ENCODE results near the gene CFAP65.

Gene CFAP65

GRCh38 chr2:218993345-218994315 is 47.7 kb downstream of the CFAP65 start, which contains the start of gene CRYBA2:
TSS of gene CRYBA2 (minus strand) at chr2:218993422. CDS start at chr2:218993176, 246 bp downstream.
- no peak within 1 kb of the TSS for H3K4me3 ChIP-seq (ENCODE audit: low read depth, low read length)

- no peak overlapping the region for H3K4me3 ChIP-seq (ENCODE audit: low read depth, low read length)
Observed at GRCh38 chr2:218992703-218993344, 48.5 kb downstream of the CFAP65 start.

DNA sequence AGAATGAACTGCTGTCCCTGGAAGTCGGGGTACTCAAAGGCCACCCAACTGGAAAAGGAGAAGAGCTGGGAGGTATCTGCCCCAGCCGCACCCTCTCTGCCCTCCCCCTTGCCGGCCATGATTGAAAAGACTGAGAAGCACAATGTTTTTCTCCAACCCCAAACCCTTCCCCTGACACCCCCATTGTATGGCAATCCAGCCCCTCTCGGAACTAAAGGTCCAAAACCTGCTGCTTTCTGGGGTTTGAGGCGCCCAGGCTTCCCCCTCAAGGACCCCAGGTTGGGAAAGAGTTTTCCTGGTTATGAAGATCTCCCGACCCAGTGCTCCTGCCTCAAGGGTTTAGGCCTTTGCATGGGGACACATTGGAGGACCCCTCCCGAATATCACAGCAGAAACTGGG is 49.1 kb downstream of the CFAP65 start:
- H3K4me3 ChIP-seq (ENCODE audit: low read depth, low read length): no peak overlapping the region

GRCh38 chr2:218991674-218992168 is 49.6 kb downstream of the CFAP65 start:
- no peak overlapping the region for H3K4me3 ChIP-seq (ENCODE audit: low read depth, low read length)

DNA sequence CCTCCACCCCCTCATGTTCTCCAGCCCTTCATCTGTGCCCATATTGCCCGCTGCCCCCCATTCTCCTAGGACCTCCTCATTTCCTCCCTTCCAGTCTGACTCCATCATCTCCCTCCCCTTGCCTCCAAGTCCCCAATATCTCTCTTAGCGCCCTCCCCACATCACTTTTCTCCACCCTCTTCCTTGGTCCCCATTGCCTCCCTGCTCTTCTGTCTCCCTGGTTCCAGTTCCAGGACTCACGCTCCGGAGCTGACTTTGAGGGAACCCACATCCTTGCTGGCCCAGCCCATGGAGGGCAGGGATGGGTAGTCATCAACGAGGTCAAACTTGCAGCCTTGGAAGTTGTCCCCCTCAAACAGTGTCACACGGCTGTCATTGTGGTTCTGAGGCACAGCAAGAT is 50.7 kb downstream of the CFAP65 start:
- H3K4me3 ChIP-seq (ENCODE audit: low read depth, low read length): no peak overlapping the region

- H3K4me3 ChIP-seq (ENCODE audit: low read depth, low read length): no peak overlapping the region
Observed at GRCh38 chr2:218990052-218990451, 51.3 kb downstream of the CFAP65 start.

GRCh38 chr2:218988650-218989049 is 52.7 kb downstream of the CFAP65 start:
- no peak overlapping the region for H3K4me3 ChIP-seq (ENCODE audit: low read depth, low read length)

GRCh38 chr2:218988164-218988563 is 53.2 kb downstream of the CFAP65 start:
- no peak overlapping the region for H3K4me3 ChIP-seq (ENCODE audit: low read depth, low read length)

DNA sequence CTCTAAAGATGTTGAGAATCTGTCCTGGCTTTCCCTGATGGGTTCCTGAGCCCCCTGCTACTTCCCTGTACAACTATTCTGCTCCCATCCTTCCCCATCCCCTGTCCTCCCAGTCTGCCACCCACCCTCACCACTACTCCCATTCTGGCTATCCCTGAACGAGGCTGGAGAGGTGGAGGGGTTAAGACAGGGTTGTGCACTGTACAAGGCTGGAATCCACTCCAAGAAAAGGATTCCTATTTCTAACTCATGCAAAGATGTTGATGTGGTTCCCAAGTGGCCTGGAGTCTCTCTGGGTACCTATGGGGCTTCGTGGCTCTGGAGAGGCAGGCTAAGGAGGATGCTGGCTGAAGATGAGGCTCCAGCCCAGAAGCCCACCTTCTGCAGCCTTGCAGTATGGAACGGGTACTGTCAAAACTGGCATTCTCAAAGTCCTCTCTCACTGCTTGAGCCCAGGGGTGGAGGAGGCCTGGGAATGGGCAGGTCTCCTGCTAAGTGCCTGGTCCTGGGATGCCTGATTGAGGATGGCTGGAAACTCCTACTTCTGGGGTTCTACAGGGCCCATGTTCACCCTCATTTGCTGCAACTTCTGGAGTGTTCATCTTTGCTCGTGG is 55.1 kb downstream of the CFAP65 start:
- H3K4me3 ChIP-seq (ENCODE audit: low read depth, low read length): no peak overlapping the region

DNA sequence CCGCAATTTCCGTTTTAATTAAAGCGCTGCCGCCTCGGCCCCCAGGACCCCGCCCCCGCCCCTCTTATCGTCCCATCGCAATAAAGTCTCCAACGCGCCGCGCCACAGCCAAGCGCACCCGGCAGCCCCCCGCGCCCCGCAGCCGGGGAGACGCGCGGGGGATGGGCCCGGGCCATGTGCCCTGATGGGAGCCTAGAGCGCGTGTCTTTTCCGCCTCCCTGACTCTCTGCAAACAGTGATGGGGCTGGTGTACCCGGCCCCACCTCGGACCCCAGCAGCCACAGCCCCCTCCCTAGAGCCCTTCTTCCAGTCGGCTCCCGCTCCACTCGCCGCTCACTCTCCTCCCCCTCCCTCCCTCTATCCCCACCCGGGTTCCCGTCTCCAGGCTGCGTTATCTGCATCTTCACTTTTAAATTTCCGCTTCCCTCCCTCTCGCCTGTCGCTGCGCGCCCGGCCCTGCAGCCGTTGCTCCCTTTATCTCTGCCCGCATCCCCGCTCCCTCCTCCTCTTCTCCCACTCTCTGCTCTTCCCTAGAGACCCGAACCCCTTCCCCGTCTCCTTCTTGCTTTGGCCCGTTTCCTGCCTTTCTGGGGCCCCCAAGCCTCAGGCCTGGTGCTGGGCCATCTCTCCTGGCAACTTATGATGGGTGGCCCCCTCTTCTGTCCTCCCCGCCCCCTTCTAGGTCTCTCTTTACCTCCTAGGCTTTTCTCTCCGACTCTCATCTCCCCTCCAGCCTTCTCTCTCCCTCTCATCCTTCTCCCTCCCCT is 55.8 kb downstream of the CFAP65 start:
- no peak overlapping the region for H3K4me3 ChIP-seq (ENCODE audit: low read depth, low read length)

- H3K4me3 ChIP-seq (ENCODE audit: low read depth, low read length): no peak within 1 kb of the TSS
Observed at GRCh38 chr2:218985021-218985324, 56.3 kb downstream of the CFAP65 start, which contains the start of gene FEV. TSS of gene FEV (minus strand) at chr2:218985184. CDS start at chr2:218985075, 109 bp downstream.

- H3K4me3 ChIP-seq (ENCODE audit: low read depth, low read length): no peak overlapping the region
Observed at GRCh38 chr2:218984239-218985020, 56.9 kb downstream of the CFAP65 start.

- no peak overlapping the region for H3K4me3 ChIP-seq (ENCODE audit: low read depth, low read length)
Observed at GRCh38 chr2:218983934-218984238, 57.4 kb downstream of the CFAP65 start.

DNA sequence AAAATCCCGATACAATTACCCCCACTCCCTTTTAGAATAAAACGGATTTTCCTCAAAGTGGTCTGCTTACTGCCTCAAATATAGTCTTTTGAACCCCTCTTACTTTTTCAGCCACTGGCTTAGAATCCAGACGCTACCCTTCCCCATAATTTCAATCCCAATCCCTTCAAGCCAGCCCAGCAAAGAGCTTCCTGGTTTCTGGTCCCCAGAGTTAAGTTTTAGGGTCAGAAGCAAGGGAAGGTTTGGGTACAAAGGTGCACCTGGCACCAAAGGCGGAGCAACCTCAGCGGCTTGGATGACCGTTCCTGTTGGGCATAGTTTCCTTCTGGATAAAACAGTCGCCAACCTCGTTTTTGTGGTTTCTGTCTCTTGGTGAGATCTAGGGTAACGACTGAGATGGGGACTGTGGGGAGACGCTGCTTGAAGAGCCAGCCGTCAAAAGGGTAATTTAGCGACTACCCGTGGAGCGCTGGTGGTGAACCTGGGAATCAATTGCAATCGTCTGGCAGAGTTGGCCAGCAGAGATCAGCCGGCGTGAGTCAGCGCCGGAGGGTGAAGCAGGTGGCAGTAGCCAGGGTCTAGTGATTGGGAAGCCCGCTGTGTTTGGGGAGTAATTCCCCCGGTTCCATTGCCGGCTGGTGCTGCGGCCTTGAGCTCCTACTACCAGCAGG is 57.9 kb downstream of the CFAP65 start:
- H3K4me3 ChIP-seq (ENCODE audit: low read depth, low read length): no peak overlapping the region

DNA sequence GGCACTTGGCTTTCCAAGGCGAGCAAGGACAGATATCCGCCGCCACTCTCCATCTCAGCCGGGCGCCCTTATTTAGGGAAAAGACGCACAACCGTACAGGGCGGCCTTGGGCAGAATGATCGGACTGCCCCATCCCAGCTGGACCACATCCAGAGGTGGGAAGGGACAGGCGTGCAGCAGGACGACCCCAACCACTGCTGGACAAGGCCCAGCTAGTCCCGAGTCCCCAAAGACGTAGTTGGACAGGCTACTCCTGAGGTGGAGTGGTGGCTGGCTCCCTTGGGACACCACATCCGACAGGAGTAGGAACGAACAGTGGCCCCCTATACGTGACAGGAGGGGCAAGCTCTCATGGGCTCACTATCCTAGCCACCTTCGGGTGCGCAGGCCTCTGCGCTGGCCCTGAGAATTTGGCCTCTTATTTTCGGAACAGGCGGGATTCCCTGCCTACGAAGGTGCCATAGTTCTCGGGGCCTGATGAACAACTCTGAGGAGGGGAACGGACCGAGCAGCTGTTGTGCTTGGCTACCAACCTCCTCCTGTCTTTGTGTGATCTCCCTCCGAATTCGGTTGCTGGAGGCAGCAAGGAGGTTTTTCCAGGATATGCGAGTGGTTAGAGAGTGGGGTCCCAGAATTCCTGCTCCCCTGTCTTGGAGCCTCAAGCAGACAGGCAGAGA is 58.6 kb downstream of the CFAP65 start:
- no peak overlapping the region for H3K4me3 ChIP-seq (ENCODE audit: low read depth, low read length)

DNA sequence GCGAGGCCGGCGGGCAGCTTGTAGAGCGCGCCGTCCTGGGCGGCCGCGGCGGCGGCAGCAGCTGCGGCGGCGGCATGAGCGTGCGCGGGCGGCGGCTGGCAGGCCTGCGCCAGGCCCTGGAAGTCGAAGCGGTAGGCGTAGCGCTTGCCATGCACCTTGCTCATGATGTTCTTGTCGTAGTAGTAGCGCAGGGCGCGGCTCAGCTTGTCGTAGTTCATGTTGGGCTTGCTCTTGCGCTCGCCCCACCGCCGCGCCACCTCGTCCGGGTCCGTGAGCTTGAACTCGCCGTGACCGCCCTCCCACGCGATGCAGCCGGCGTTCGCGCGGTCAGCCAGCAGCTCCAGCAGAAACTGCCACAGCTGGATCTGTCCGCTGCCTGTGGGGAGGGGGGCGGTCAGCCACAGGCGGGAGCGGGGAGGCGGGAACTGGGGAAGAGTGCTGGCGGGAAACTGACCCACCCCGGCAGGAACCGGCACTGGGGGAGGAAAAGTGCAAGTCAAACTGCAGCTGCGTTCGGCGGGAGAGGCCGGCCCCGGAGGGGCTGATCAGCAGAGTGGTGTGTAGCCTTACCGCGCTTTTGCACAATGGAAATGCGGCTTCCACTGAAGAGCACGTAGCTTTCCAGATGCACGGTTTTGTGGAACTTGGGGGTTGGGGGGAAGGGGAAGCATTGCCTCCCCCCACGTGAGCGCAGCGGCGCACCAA is 59.3 kb downstream of the CFAP65 start:
- H3K4me3 ChIP-seq (ENCODE audit: low read depth, low read length): no peak overlapping the region

DNA sequence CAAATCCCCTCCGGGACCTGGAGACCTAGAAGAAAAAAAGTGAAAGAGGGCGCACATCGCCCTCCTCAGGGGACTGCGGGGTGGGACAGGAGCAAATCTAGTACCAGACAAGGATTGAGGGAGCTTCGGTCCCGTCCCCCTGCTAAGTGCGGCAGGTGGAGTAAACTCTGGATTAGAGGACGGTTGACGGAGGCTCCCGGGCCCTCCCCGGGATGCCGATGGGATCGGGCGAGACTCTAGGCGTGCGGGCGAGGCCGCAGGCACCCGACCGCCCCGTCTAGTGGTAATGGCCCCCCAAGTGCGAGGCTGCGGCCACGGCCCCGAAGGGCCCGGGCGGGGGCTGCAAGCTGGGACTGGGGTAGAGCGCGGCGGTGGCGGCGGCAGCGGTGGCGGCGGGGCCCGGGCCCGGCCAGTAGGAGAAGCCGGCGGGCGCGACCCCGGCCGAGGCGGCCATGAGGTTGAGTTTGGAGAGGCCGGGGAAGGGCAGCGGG is 59.9 kb downstream of the CFAP65 start:
- H3K4me3 ChIP-seq (ENCODE audit: low read depth, low read length): no peak overlapping the region

DNA sequence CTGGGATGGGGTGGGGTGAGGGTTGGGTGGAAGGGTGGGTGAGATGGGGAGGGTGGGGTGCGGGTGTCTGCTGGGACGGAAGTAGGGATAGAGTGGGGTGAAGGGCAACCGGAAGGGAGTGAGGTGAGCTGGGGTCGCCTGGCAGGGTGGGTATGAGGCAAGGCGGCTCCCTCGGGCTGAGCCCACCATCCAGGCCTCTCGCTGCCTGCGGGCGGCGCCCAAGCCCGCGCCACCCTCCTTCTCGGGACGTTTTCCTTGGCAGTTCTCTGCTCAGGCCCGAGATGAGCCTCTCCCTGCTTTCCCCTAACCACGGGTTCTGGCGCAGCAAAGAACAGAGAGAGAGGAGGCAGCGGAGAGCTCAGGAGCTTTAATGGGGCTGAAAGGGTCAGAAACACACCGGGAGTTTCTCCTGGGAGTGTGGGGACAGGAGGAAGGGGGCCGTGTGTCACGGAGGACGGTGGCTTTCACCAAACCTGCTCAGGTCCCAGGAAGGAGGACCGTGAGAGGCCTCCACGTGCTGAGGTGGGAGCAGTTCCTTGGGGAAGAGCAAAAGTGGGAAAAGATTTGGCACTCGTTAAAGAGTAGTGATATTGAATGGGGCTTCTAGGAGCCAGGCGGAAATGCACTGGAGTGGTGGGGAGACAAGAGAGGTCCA is 60.5 kb downstream of the CFAP65 start:
- H3K4me3 ChIP-seq (ENCODE audit: low read depth, low read length): no peak overlapping the region
